ENCODE results near the gene ENOX1. TPM values are rescaled to one million over a fixed set of nuclear protein-coding genes. Genes with fewer than 3 reads are reported as not detected.

The ENOX1 gene
- total and polyA plus RNA-seq, 8 donors = 0.23 to 2.0 (median 0.94) TPM

GRCh38 chr13:43294412-43294811 is 492.4 kb downstream of the ENOX1 start:
- no peak for FAIRE-seq
- no peak for TF ChIP-seq CTCF (IDR thresholded peaks at IDR 0.05)
- H3K36me3 ChIP-seq = no peaks in the 10 kb centered on the region
- no peak for DNase-seq
- WGBS, 2 donors = 75 to 83% methylated on average over 4 of the region's 4 CpGs
- H3K27ac ChIP-seq = no peak overlapping the region
- H3K9me3 ChIP-seq = no peaks in the 10 kb centered on the region
- H3K4me3 ChIP-seq = no peak overlapping the region
- ATAC-seq = no peak
- no peaks in the 10 kb centered on the region for H3K4me1 ChIP-seq
- H3K27me3 ChIP-seq = no peaks in the 10 kb centered on the region
- intact Hi-C loops (cut with DNase I) = no loop called here

- no peak for ATAC-seq
- Histone ChIP-seq H3K4me3 (no peak overlapping the region), H3K27ac (no peak overlapping the region), H3K4me1 (no peaks in the 10 kb centered on the region), H3K9me3 (no peaks in the 10 kb centered on the region), H3K27me3 (no peaks in the 10 kb centered on the region), H3K36me3 (no peaks in the 10 kb centered on the region)
- intact Hi-C loops (cut with DNase I) = no loop called here
- no peak for TF ChIP-seq CTCF (IDR thresholded peaks at IDR 0.05)
- FAIRE-seq = no peak
- 80 to 88% methylated on average over 3 of the region's 3 CpGs for WGBS, 2 donors
- no peak for DNase-seq
Measured at GRCh38 chr13:43293986-43294385, 492.8 kb downstream of the ENOX1 start.

GRCh38 chr13:43293561-43293960 is 493.2 kb downstream of the ENOX1 start:
- Histone ChIP-seq H3K4me1 (no peaks in the 10 kb centered on the region), H3K27me3 (no peaks in the 10 kb centered on the region), H3K27ac (no peak overlapping the region), H3K4me3 (no peak overlapping the region), H3K36me3 (no peaks in the 10 kb centered on the region), H3K9me3 (no peaks in the 10 kb centered on the region)
- TF ChIP-seq CTCF (IDR thresholded peaks at IDR 0.05) = no peak
- 62 to 69% methylated on average over 1 of the region's 1 CpG for WGBS, 2 donors
- intact Hi-C loops (cut with DNase I) = no loop called here
- FAIRE-seq (no peak), ATAC-seq (no peak), DNase-seq (no peak)

GRCh38 chr13:43293008-43293407 is 493.8 kb downstream of the ENOX1 start:
- intact Hi-C loops (cut with DNase I) = no loop called here
- no peak for TF ChIP-seq CTCF (IDR thresholded peaks at IDR 0.05)
- no peak for DNase-seq
- Histone ChIP-seq H3K27ac (no peak overlapping the region), H3K9me3 (no peaks in the 10 kb centered on the region), H3K36me3 (no peaks in the 10 kb centered on the region), H3K4me1 (no peaks in the 10 kb centered on the region), H3K27me3 (no peaks in the 10 kb centered on the region), H3K4me3 (no peak overlapping the region)
- WGBS, 2 donors = 72 to 80% methylated on average over 2 of the region's 2 CpGs
- FAIRE-seq = no peak
- ATAC-seq = no peak

DNA sequence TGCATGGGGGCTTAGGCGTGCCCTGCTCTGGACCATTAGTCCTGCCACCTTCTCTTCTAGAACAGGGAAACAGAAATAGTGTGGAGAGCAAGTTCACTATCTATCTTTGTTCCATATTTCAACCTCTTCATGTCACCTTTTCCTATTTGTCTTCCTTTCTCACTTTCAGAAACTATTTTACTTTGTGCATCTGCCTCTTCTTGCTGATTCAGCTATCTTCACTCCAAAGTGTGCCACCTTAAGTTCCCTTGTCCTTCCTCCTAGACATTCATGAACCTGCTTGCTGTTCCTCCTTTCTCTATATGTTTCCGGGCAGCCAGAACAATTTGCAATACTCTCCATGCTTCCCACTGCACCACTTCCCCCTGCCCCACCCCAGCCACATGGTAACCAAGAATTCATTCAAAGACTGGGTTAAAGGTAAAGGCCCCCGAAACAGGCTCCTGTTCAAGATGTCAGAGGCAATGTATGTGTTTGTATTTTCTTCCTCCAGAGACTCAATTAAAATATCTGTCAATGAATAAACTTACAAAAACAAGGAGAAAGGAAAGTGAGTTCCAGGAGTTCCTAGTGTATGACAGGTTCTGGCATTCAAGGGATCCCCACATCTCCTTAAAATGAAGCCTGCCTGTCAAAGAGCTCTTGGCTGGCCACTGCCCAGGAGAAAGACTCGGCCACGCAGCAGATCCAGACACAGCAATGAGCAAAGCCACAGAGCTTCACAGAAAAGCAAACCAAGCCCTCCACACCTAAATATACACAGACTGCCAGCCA is 495.3 kb downstream of the ENOX1 start:
- no peaks in the 10 kb centered on the region for H3K27me3 ChIP-seq
- no peak overlapping the region for H3K27ac ChIP-seq
- H3K9me3 ChIP-seq = no peaks in the 10 kb centered on the region
- TF ChIP-seq CTCF (IDR thresholded peaks at IDR 0.05) = no peak
- H3K4me1 ChIP-seq = no peaks in the 10 kb centered on the region
- intact Hi-C loops (cut with DNase I) = no loop called here
- H3K4me3 ChIP-seq = no peak overlapping the region
- no peak for DNase-seq
- WGBS, 2 donors = 69 to 82% methylated on average over 5 of the region's 5 CpGs
- no peak for ATAC-seq
- FAIRE-seq = no peak
- H3K36me3 ChIP-seq = no peaks in the 10 kb centered on the region
